ENCODE data around the gene FBXL16.
"Not testable (repeated sequence)": the region's sequence is repeated elsewhere in the genome, so short reads cannot be mapped to it uniquely, and the experiment has no call there.

FBXL16 gene

DNA sequence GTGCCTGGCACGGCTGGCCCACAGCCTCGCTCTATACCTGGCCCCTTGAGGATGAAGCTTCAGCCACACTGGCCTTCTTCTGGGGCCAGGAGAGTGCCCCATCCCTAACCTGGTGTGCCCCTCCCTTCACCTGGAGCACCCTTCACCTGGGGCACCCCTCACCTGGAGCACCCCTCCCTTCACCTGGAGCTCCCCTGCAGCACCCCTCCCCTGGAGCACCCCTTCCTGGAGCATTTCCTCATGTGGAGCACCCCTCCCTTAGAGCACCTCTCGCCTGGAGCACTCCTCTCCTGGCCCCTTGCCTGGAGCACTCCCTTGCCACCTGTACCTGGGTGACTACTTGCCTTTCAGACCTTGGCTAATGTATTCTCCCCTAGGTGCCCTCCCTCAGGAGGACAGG is 2.4 kb upstream of the FBXL16 start:
- DNase-seq: no peak

DNA sequence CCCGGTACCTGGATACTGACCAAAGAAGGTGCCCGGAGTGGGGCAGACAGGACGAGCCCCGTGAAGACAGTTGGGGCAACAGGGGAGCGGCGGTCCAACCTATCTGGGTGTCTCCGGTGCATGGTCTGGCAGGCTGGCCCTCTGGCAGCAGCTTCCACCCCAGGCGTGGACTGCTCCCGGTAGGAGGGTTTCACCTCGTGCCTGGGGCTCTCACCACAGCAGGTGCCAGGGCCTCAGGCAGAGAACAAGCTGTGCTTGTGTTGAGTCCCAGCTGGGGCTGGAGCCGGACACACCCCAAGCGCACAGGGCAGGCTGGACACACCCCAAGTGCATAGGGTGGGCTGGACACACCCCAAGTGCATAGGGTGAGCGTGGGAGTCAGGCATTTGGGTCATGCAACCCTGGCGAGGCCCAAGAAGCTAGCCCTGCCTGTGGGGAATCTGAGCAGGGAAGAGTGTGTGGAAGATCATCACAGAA is 1.5 kb upstream of the FBXL16 start:
- DNase-seq: no peak

DNA sequence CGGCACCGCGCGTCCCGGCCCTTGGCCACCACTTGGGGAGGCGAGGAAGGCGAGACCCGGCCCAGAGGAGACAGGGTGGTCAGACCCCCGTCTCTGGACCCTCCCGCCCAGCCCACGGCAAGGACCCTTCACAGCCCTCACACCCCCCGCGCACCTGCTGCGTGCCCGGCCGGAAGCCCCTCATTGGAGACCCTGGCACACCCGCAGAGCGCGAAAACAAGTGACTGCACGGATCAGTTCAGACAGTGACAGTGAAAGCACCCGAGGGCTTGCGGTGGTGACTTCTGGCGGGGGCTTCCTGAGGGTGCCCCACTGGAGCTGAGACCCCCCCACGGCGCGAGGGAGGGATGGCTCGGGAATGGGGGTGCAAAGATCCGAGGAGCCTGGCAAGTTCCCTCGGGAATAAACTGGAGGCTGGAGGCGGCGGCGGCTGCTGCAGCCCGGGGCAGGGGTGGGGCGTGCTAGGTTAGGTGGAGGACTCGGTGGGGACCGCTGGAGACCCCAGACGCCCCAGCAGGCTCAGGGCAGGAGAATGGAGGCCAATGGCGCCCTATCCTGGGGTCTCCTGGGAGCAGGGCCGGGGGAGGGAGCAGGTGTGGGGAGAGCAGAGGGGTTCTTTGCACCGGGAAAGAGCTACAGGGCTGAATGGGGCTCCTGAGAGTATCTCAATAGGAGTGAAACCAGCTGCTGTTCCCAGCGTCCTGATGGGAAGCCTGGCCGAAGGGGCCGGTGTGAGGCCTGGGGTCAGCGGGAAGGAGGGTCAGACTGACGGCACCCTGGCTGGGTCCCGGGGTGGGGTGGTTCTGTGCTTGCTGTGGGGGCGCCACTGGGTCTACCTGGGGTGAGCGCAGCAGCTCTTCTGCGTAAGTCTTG is 824 bp upstream of the FBXL16 start:
- DNase-seq: no peak

DNA sequence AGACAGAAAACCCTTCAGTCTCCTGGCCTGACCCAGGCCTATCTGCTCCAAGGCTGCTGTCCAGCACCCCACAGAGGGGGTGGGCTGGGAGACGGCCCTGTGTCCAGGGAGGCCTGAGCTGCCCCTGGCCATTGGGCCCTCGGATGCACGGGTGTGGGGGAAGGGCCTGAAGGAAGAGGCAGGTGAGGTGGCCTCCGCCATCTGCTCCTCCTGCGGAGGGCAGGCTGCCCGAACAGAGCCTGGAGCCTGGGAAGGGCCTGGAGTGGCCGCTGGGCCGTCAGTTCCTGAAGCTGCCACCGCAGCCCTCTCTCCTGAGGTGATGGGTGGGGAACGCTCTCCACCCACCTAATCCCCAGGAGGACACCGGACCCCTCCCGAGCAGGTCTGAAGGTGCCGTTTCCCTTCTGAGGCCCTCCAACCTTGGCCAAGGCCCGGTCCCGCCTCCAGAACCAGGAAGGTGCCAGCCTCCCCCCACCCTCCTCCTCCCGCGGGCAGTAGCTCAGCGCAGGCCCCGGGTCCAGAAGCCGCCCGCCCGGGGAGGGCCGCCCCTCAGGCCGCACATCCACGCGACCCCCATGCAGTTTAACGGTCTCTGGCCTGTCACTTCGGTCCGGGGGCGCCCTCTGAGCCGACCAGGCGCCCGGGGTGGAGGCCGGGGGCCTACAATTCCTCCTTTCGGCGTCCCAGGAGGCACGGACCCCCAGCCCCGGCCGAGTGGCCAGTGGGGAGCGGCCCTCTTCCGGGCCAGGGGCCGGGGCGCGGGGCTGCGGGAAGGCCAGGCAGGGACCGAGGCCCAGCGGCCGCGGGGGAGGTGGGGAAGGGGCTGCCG is 835 bp downstream of the FBXL16 start:
- no peak for DNase-seq

DNA sequence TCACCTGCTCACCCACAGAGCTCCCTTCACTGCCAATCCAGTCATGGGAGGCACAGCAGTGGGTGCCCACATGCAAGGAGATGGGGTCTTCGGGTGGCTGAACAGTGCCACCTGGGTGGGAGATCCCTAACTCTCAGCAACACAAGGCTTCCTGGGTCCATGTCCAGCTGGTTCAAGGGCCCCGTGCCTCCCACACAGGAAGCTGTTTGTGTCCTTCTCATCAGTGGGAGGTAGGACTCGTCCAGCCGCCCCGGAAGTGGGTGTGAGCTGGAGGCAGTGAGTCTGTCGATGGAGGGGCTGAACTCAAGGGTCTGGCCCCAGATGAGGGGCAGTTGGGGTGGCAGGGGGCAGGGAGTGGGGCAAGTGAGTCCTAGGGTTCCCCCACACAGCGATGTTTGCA is 1.6 kb downstream of the FBXL16 start:
- DNase-seq: no peak

DNA sequence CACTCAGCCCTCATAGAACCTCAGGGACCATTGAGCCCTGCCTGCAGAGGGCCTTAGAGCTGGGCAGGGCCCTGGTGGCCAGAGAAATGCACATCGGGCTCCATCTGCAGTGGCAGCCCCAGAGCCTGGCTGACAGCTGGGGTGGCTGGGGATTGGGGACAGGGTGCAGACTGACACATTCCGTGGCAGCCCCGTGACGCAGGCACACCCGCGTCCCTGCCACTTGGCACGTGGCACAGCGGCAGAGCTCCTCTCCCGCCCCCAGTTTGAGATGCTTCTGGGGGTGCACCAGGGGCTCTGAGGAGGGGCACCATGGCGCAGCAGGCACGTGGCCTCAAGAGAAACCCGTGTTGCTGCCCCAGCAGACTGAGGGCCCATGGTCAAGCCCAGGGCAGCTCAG is 2.2 kb downstream of the FBXL16 start:
- DNase-seq: no peak

DNA sequence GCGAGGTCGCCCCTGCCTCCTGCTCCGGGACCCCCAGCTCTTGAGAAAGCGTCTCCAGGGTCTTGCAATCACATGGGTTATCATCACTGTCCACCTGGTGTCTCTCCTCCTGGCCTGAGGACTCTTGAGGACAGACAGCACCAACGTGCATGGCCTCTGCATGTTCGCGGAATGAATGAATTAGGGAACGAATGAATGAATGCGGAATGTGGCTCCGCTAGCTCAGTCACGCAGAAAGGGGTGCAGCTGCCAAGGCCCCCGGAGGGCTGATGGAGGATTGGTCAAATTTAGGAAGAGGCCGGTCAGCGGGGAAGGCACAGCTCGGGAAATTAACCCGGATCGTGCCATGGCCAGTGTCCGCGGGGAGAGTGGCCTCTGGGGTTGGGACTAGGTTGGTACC is 3.3 kb downstream of the FBXL16 start:
- DNase-seq: no peak

DNA sequence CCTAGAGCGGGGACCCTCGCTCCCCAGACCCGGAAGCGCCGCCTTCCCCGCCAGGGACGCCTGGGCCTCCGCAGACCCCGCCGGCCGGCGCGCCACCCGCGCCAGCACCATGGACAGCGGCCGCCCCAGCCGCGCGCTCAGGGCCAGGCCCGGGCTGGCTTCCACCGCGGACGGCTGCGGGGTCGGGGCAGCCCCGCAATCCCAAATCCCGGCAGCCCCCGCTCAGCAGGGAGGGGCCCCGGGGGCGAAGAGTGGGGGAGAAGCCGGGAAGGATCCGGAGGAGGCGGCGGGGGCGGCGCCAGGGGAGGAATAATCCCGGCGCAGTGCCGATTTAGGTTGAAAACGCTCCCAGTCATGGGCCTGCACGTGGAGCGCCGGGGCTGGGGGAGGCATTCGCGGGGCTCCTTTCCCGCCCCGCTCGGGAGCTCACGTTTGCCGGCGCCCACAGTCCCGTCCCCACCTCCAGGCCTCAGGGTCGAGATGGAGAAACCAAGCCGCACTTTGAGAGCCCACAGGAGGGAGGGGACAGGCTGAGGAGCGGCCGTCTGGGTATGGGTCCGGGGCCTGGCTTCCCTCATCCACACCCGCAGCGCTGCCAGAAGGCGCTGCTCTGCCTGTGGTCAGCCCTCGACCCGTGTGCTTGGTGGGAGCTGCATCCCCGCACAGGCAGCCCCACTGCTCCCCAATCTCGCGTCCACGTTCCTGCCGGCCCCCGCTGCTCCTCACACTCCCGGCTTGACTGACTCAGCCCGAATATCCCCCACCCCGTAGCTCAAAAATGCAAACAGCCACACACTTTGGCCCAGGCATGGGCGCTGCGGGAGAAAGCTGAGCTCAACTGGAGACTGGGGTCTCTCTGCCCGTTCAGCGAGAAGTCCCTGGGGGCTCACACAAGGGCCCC is 4.7 kb downstream of the FBXL16 start:
- peak; percentile 50 for DNase-seq

DNA sequence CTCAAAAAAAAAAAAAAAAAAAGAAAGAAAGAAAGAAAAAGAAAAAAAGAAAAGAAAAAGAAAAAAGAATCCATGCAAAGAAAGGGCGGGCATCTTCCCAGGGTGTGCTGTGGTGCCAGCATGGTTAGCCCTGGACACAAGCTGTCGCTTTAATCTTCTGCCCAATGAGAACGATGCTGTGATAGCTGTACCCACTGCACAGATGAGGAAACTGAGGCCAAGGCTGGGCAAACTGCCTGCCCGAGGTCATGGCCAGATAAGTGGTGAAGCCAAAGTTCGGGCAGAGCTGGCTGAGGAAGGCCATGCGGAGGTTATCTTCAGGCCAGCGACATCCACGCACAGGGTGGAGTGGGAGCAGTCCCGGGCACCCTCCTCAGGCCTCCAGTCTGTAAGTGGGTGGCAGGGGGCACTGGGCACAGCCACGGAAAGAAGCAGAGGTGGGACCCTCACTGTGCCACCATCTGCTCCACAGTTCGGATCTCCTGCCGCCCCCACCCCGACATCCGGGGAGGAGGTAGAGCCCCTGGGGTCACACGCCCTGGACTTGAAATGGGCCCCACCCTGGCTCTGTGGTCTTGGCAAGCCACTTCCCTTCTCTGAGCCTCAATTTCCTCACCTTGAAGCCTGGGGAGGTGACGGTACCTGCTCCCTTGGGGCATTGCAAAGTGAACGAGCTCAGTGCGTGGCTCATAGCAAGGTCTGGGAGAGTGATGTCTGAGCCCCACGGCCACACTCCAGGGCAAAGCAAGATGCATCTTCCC is 6.5 kb downstream of the FBXL16 start:
- peak; percentile 45 for DNase-seq

DNA sequence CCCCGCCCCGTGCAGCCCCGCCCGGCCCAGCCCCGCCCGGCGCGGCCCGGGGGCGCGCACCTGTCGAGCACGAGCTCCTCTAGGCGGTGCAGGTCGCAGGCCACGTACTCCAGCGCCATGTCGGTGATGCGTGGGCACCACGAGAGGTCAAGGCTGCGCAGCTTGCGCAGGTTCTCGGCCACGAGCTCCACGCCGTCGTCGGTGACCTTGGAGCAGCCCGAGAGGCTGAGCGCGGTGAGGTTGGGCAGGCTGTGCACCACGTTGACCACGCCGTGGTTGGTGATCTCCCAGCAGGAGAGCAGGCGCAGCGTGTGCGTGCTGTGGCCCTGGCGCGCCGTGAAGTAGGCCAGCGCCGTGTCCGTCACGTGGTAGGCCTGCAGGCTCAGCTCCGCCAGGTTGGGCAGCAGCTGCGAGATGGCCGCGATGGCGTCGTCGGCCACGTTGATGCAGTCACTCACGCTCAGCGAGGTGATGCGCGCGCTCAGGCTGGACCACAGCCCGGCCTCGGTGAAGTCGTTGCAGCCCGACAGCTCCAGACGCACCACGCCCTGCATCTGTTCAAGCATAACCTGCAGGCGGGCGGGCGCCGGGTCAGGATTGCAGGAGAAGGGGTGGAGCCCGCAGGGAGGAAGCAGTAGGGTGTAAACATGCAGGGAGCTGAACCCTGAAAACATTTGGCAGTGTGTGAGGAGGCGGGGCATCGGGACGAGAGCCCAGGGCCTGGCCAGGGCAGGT is 10.1 kb downstream of the FBXL16 start:
- peak; percentile 71 for DNase-seq

DNA sequence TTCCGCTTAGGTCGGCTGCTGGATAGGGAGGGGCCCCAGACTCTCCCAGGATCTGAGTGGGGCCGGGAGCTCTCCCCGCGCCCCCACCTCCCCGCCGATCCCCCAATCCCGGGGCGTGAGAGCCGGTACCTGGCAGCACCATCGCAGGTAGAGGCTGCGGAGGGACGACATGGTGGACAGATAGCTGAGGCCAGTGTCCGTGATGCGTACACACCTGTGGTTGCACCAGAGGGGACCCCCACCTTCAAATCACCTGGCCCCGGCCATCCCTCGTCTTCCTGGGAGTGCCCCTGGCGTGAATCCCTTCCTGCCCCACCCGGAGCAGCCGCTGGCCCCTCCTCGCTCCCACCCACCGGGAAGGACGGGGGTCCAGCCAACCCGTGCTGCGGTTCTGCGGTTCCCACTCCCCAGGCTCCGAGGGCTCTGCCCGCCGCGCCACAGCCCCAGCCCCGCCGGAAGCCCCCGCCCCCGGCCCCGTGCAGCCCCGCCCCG is 10.7 kb downstream of the FBXL16 start:
- DNase-seq: no peak

DNA sequence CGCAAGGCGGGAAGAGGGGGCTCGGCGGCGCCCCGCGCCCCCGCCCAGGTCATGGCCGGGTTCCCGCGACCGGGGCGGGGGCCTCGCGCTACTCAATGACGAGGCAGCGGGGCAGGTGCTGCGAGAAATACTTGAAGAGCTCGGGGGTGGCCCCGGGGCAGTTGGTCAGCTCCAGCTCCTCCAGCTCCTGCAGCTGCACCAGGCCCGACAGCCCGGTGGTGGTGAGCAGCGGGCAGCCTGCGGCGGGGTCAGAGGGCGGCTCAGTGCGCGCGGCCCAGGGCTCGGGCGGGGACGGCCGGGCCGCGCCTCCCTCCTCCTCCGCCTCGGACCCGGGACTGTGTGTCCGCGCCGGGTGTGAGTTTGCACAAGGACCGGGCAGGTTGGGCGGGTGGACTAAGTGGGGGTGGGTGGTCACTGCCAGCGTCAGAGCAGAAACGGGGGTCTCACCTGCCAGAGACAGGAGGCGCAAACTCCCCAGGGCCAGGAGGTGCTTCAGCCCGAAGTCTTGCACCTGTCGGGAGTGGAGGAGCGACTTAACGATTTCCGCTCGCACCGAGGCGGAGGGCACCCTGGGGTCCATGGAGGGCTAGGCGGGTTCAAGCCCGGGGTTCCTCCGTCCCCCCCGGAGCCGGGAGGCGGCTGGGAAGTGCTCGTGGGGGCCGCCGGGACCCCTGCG is 11.3 kb downstream of the FBXL16 start:
- no peak for DNase-seq

DNA sequence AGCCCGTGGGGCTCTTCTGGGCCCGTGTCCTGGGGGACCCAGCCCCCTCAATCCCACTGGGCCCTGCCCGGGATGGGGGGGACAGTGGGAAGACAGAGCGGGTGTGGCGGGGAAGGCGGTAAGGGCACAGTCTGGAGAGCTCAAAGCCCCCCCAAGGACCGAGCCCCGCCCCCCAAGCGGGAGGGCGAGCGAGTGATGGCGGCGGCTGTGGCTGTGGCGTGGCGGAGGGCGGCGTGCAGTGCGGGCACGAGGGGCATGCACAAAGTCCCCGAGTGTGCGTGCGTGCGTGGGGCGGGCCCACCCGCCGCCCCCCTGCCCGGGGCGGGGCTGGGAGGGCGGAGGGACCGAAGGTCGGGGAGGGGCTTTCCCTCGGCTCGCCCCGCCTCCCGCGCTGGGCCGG is 11.8 kb downstream of the FBXL16 start:
- no peak for DNase-seq

DNA sequence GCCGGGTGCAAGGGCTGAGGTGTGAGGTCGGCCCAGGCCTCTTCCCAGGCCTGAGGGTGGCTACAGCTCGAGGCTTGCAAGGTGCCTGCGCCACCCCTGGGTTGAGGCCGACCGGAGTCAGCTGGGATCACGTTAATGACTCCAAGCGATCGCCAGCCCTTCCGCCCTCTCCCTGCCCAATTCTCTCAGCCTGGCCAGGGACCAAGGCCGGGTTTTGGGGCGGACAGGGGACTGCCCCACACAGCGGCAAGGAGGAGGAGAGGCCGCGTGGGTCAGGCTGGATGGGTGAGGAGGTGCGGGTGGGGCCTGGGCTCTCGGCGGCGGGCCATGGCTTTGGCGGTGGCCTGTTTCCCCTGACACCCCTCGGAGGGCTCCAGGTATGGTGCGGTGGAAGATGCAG is 12.2 kb downstream of the FBXL16 start:
- no peak for DNase-seq

DNA sequence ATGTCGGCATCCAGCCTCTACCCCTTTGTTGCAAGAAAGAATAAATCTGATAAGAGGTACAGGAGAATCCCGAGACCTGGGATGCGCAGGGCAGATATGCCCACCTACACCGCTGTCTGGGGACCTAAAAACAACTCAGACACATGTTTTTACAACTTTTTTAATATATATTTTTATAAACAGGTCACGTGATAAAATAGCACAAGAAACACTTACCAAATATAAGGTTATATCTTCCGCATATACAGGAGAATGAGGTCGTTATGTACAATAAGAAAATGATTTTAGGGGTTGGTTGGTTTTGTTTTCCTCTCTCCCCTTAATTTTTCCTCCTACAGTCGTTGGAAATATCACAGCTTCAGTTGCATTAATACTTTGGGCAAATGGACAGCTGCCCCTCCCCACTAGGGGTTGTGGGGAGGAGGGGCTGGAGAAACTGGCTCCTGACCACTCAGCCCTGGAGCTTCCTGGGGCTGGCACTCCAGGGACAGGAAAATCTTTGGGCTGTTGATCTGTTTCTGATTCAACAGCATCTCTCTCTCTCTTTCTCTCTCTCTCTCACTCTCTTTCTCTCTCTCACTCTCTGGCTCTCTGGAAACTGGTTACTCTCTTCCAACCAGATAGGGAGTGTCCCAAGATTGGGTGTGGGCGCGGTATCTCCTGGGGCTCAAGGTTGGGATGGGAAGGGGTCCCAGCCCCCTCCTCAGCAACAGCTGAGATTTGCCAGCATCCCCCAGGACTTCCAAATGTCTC is 13.1 kb downstream of the FBXL16 start:
- no peak for DNase-seq

DNA sequence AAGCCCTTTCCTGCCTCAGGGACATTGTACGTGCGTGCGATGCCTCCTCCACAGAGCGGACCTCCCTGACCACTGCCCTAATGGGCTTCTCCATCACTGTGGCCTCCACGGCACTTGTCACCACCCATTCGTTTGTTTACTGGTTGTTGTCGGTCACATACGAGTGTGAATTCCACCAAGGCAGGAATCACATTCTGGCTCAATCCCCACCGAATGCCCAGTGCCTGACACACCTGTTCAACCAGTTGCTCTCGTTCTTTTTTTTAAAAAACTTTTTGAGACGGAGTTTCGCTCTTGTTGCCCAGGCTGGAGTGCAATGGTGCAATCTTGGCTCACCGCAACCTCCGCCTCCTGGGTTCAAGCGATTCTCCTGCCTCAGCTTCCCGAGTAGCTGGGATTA is 14.4 kb downstream of the FBXL16 start:
- DNase-seq: not testable (repeated sequence)

DNA sequence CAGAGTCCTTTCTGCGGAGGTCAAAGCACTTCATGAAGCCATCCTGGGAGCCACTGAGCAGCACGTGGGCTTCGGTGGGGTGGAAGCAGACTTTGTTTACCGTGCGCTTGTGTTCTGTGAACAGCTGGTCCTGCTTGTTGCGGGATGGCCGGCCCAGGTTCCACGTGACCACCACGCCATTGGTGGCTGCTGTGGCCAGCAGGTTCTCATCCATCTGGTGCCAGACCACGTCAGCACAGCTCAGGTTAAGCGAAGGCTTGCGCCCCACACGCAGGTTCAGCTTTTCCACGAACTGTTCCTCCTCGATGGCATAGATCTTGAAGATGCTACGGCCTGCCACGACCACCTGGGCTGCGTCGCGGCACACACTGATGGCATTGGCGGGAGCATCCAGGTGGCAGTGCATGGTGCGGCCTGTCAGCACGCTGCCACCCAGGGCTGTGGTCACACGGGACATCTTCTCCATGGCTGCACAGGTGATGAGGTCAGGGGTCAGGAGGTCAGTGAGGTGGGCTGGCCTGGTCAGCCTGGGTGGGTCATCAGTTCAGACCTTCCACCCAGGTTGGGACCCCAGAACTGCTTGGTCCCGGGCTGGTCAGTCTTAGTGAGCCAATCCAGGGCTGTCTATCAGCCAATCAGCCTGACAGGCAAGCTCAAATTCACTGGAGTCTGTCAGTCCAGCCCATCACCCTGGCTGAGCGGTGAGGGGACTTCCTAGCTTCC is 16.3 kb downstream of the FBXL16 start:
- DNase-seq: no peak

DNA sequence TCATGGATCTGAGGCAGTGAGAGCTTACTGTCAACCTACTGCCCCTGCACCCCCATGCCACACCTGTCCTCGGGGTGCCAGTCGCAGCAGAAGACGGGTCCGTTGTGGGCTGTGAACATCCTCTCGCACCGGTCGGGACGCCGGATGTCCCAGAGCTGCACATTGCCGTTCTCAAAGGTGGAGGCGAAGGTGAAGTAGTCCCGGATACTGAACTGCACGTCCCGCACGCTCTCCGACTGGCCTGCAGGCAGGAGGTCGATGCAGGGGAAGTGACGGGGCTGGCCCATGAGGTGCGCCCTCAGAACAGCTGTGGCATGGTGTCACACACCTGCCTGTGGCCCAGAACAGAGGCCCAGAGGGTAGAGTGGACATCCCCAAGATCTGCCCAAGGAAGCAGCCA is 18.1 kb downstream of the FBXL16 start:
- no peak for DNase-seq

All from central memory CD4-positive, alpha-beta T cell (primary cell).